WTC11 (cell line): ENCODE data around the gene CTNND2. TPM values are rescaled to one million over a fixed set of nuclear protein-coding genes. Genes with fewer than 3 reads are reported as not detected.

Experiments used
- ATAC-seq: fragments of 200-7000 bp; cut with Tn5 transposase; 2 replicates; pipeline ENCODE4 v1.10.0; 2021; ENCODE audit warnings: mild to moderate bottlenecking, moderate library complexity
- CTCF ChIA-PET: fragments of 300-600 bp; sonication (Branson Sonifier 250); formaldehyde crosslinking; loops from one replicate; lab custom pipeline; 2021; ENCODE audit warnings: antibody characterized with exemption; lab: Charles Lee
- POLR2A ChIA-PET: fragments of 350-600 bp; sonication (Branson Sonifier 250); formaldehyde crosslinking; loops from one replicate; lab custom pipeline; 2021; ENCODE audit warnings: antibody characterized with exemption; lab: Charles Lee
- DNase-seq: peaks from one replicate; pipeline ENCODE4 v3.0.0; 2021; ENCODE audit warnings: low spot score
- H3K27ac Mint-ChIP-seq: 2 replicates; pipeline ENCODE4 v1.8.0; 2021; ENCODE audit warnings: mixed read lengths
- H3K27me3 Mint-ChIP-seq: 2 replicates; pipeline ENCODE4 v1.8.0; 2021; ENCODE audit warnings: low read depth, mild to moderate bottlenecking, moderate library complexity, mixed read lengths
- H3K36me3 Mint-ChIP-seq: 2 replicates; pipeline ENCODE4 v1.8.0; 2021; ENCODE audit warnings: mixed read lengths
- H3K4me1 Mint-ChIP-seq: 2 replicates; pipeline ENCODE4 v1.8.0; 2022; ENCODE audit warnings: mixed read lengths
- H3K4me3 Mint-ChIP-seq: 2 replicates; pipeline ENCODE4 v1.8.0; 2021; ENCODE audit warnings: mild to moderate bottlenecking, moderate library complexity, mixed read lengths
- H3K9me3 Mint-ChIP-seq: 2 replicates; pipeline ENCODE4 v1.8.0; 2021; ENCODE audit warnings: mixed read lengths
- EMX1 ChIP-seq: fragments of 250-450 bp; sonication (Bioruptor Pico); IDR thresholded peaks from 2 replicates; pipeline ENCODE4 v1.8.0; 2021; ENCODE audit warnings: mild to moderate bottlenecking
- FOXJ3 ChIP-seq: sonication (generic); formaldehyde crosslinking; IDR thresholded peaks from 2 replicates; pipeline ENCODE4 v1.9.0; 2021; ENCODE audit warnings: missing genetic modification reagents, mild to moderate bottlenecking, borderline replicate concordance
- FOXP1 ChIP-seq: sonication (generic); formaldehyde crosslinking; IDR thresholded peaks from 2 replicates; pipeline ENCODE4 v1.8.0; 2022; ENCODE audit warnings: missing genetic modification reagents, mild to moderate bottlenecking, moderate library complexity, borderline replicate concordance
- GABPB1 ChIP-seq: sonication (generic); formaldehyde crosslinking; IDR thresholded peaks from 2 replicates; pipeline ENCODE4 v1.8.1; 2023; ENCODE audit warnings: mild to moderate bottlenecking, missing genetic modification reagents
- GRHL2 ChIP-seq: fragments of 250-450 bp; sonication (Bioruptor Pico); IDR thresholded peaks from 2 replicates; pipeline ENCODE4 v1.8.0; 2022; ENCODE audit warnings: mild to moderate bottlenecking, moderate library complexity; ENCODE audit not compliant: insufficient replicate concordance, severe bottlenecking
- IRF2 ChIP-seq: sonication (generic); formaldehyde crosslinking; IDR thresholded peaks from 2 replicates; pipeline ENCODE4 v1.8.0; 2022; ENCODE audit warnings: low read depth, missing genetic modification reagents, borderline replicate concordance
- MXD4 ChIP-seq: fragments of 250-450 bp; sonication (Bioruptor Pico); IDR thresholded peaks from 2 replicates; pipeline ENCODE4 v1.8.0; 2021; ENCODE audit warnings: mild to moderate bottlenecking, moderate library complexity, borderline replicate concordance
- MYBL2 ChIP-seq: sonication (generic); formaldehyde crosslinking; IDR thresholded peaks from 2 replicates; pipeline ENCODE4 v1.8.1; 2023; ENCODE audit warnings: mild to moderate bottlenecking, moderate library complexity, missing genetic modification reagents
- NR2C2 ChIP-seq: sonication (generic); formaldehyde crosslinking; IDR thresholded peaks from 2 replicates; pipeline ENCODE4 v1.8.0; 2022; ENCODE audit warnings: mild to moderate bottlenecking, missing genetic modification reagents
- SMAD3 ChIP-seq: sonication (generic); formaldehyde crosslinking; IDR thresholded peaks from 2 replicates; pipeline ENCODE4 v1.8.0; 2022; ENCODE audit warnings: missing genetic modification reagents, mild to moderate bottlenecking, borderline replicate concordance
- TEAD1 ChIP-seq: sonication (generic); formaldehyde crosslinking; IDR thresholded peaks from 2 replicates; pipeline ENCODE4 v1.8.0; 2022; ENCODE audit warnings: mild to moderate bottlenecking, missing genetic modification reagents
- ZNF138 ChIP-seq: sonication (generic); formaldehyde crosslinking; conservative IDR thresholded peaks from 2 replicates; pipeline ENCODE4 v1.8.1; 2022; ENCODE audit warnings: mild to moderate bottlenecking, moderate library complexity, missing genetic modification reagents
- ZNF317 ChIP-seq: sonication (generic); formaldehyde crosslinking; IDR thresholded peaks from 2 replicates; pipeline ENCODE4 v1.8.1; 2023; ENCODE audit warnings: low read depth, mild to moderate bottlenecking, moderate library complexity, missing genetic modification reagents, borderline replicate concordance
- total RNA-seq: library from RNA; stranded (reverse); gene quantifications from 3 replicates; pipeline ENCODE4 v1.2.3, GENCODE V29; 2021
- TF ChIP-seq, protein P1 (sequence below): fragments of 250-450 bp; sonication (Bioruptor Pico); IDR thresholded peaks from 2 replicates; pipeline ENCODE4 v1.8.0; 2021; ENCODE audit warnings: mild to moderate bottlenecking
- TF ChIP-seq, protein P2 (sequence below): sonication (generic); formaldehyde crosslinking; IDR thresholded peaks from 2 replicates; pipeline ENCODE4 v1.8.0; 2022; ENCODE audit warnings: missing genetic modification reagents
- TF ChIP-seq, protein P3 (sequence below): fragments of 250-450 bp; sonication (Bioruptor Pico); IDR thresholded peaks from 2 replicates; pipeline ENCODE4 v1.9.0; 2021; ENCODE audit warnings: mild to moderate bottlenecking
- TF ChIP-seq, protein P4 (sequence below): sonication (generic); formaldehyde crosslinking; IDR thresholded peaks from 2 replicates; pipeline ENCODE4 v1.8.0; 2022; ENCODE audit warnings: mild to moderate bottlenecking, missing genetic modification reagents
- TF ChIP-seq, protein P5 (sequence below): sonication (generic); formaldehyde crosslinking; IDR thresholded peaks from 2 replicates; pipeline ENCODE4 v1.8.0; 2023; ENCODE audit warnings: mild to moderate bottlenecking, missing genetic modification reagents
- TF ChIP-seq, protein P6 (sequence below): sonication (generic); formaldehyde crosslinking; IDR thresholded peaks from 2 replicates; pipeline ENCODE4 v1.8.0; 2022; ENCODE audit warnings: mild to moderate bottlenecking, missing genetic modification reagents

The CTNND2 gene
- total RNA-seq, 1 experiment from 2014 or later = 11.9 TPM

DNA sequence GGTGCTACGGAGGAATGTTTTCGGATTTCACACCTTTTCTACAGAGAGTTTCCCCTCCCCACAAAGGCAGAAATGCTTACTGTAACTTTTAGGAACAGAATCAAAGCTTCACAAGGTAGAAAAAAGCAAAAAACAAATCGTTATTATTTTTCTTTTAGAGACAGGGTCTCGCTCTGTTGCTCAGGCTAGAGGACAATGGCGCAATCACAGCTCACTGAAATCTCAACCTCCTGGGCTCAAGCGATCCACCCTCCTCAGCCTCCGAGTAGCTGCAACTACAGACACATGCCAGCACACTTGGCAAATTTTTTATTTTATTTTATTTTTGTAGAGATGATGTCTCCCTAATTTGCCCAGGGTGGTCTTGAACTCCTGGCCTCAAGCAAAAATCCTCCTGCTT is 394.5 kb downstream of the CTNND2 start:
- Mint-ChIP-seq H3K27me3 (no peaks in the 10 kb centered on the region), H3K27ac (no peak overlapping the region), H3K9me3 (no peaks in the 10 kb centered on the region), H3K36me3 (no peaks in the 10 kb centered on the region), H3K4me1 (peaks cover 26% of the 10 kb centered on the region), H3K4me3 (no peak overlapping the region)
- POLR2A ChIA-PET = no interaction called here
- ATAC-seq (no peak), DNase-seq (no peak)
- TF ChIP-seq TEAD1 (CRISPR knock-in tag) (no peak), IRF2 (CRISPR knock-in tag) (no peak), MYBL2 (CRISPR knock-in tag) (no peak), NR2C2 (no peak), MXD4 (CRISPR knock-in tag) (no peak), GRHL2 (CRISPR knock-in tag) (no peak), ZNF317 (CRISPR knock-in tag) (no peak), EMX1 (CRISPR knock-in tag) (no peak), FOXJ3 (no peak), FOXP1 (CRISPR knock-in tag) (no peak), SMAD3 (no peak), ZNF138 (CRISPR knock-in tag) (no peak), GABPB1 (CRISPR knock-in tag) (no peak)
- TF ChIP-seq, protein P1, sequence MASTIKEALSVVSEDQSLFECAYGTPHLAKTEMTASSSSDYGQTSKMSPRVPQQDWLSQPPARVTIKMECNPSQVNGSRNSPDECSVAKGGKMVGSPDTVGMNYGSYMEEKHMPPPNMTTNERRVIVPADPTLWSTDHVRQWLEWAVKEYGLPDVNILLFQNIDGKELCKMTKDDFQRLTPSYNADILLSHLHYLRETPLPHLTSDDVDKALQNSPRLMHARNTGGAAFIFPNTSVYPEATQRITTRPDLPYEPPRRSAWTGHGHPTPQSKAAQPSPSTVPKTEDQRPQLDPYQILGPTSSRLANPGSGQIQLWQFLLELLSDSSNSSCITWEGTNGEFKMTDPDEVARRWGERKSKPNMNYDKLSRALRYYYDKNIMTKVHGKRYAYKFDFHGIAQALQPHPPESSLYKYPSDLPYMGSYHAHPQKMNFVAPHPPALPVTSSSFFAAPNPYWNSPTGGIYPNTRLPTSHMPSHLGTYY (CRISPR knock-in tag) = no peak
- TF ChIP-seq, protein P2, sequence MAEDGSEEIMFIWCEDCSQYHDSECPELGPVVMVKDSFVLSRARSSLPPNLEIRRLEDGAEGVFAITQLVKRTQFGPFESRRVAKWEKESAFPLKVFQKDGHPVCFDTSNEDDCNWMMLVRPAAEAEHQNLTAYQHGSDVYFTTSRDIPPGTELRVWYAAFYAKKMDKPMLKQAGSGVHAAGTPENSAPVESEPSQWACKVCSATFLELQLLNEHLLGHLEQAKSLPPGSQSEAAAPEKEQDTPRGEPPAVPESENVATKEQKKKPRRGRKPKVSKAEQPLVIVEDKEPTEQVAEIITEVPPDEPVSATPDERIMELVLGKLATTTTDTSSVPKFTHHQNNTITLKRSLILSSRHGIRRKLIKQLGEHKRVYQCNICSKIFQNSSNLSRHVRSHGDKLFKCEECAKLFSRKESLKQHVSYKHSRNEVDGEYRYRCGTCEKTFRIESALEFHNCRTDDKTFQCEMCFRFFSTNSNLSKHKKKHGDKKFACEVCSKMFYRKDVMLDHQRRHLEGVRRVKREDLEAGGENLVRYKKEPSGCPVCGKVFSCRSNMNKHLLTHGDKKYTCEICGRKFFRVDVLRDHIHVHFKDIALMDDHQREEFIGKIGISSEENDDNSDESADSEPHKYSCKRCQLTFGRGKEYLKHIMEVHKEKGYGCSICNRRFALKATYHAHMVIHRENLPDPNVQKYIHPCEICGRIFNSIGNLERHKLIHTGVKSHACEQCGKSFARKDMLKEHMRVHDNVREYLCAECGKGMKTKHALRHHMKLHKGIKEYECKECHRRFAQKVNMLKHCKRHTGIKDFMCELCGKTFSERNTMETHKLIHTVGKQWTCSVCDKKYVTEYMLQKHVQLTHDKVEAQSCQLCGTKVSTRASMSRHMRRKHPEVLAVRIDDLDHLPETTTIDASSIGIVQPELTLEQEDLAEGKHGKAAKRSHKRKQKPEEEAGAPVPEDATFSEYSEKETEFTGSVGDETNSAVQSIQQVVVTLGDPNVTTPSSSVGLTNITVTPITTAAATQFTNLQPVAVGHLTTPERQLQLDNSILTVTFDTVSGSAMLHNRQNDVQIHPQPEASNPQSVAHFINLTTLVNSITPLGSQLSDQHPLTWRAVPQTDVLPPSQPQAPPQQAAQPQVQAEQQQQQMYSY (CRISPR knock-in tag) = no peak
- TF ChIP-seq, protein P3, sequence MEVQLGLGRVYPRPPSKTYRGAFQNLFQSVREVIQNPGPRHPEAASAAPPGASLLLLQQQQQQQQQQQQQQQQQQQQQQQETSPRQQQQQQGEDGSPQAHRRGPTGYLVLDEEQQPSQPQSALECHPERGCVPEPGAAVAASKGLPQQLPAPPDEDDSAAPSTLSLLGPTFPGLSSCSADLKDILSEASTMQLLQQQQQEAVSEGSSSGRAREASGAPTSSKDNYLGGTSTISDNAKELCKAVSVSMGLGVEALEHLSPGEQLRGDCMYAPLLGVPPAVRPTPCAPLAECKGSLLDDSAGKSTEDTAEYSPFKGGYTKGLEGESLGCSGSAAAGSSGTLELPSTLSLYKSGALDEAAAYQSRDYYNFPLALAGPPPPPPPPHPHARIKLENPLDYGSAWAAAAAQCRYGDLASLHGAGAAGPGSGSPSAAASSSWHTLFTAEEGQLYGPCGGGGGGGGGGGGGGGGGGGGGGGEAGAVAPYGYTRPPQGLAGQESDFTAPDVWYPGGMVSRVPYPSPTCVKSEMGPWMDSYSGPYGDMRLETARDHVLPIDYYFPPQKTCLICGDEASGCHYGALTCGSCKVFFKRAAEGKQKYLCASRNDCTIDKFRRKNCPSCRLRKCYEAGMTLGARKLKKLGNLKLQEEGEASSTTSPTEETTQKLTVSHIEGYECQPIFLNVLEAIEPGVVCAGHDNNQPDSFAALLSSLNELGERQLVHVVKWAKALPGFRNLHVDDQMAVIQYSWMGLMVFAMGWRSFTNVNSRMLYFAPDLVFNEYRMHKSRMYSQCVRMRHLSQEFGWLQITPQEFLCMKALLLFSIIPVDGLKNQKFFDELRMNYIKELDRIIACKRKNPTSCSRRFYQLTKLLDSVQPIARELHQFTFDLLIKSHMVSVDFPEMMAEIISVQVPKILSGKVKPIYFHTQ (CRISPR knock-in tag) = no peak
- TF ChIP-seq, protein P4, sequence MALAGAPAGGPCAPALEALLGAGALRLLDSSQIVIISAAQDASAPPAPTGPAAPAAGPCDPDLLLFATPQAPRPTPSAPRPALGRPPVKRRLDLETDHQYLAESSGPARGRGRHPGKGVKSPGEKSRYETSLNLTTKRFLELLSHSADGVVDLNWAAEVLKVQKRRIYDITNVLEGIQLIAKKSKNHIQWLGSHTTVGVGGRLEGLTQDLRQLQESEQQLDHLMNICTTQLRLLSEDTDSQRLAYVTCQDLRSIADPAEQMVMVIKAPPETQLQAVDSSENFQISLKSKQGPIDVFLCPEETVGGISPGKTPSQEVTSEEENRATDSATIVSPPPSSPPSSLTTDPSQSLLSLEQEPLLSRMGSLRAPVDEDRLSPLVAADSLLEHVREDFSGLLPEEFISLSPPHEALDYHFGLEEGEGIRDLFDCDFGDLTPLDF = no peak
- TF ChIP-seq, protein P5, sequence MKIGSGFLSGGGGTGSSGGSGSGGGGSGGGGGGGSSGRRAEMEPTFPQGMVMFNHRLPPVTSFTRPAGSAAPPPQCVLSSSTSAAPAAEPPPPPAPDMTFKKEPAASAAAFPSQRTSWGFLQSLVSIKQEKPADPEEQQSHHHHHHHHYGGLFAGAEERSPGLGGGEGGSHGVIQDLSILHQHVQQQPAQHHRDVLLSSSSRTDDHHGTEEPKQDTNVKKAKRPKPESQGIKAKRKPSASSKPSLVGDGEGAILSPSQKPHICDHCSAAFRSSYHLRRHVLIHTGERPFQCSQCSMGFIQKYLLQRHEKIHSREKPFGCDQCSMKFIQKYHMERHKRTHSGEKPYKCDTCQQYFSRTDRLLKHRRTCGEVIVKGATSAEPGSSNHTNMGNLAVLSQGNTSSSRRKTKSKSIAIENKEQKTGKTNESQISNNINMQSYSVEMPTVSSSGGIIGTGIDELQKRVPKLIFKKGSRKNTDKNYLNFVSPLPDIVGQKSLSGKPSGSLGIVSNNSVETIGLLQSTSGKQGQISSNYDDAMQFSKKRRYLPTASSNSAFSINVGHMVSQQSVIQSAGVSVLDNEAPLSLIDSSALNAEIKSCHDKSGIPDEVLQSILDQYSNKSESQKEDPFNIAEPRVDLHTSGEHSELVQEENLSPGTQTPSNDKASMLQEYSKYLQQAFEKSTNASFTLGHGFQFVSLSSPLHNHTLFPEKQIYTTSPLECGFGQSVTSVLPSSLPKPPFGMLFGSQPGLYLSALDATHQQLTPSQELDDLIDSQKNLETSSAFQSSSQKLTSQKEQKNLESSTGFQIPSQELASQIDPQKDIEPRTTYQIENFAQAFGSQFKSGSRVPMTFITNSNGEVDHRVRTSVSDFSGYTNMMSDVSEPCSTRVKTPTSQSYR (CRISPR knock-in tag) = no peak
- TF ChIP-seq, protein P6, sequence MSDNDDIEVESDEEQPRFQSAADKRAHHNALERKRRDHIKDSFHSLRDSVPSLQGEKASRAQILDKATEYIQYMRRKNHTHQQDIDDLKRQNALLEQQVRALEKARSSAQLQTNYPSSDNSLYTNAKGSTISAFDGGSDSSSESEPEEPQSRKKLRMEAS (CRISPR knock-in tag) = no peak
- CTCF ChIA-PET = no interaction called here
